GM19463 (cell line): ENCODE measurements around the gene SRP54.
A peak's percentile ranks its signal among the peaks of the same experiment; 100 is the strongest.
"Not testable (repeated sequence)": the region's sequence is repeated elsewhere in the genome, so short reads cannot be mapped to it uniquely, and the experiment has no call there.

Experiments used
- ATAC-seq: cut with Tn5 transposase; IDR thresholded peaks from one replicate; pipeline ENCODE4 v1.9.1; 2021; ENCODE audit warnings: mild to moderate bottlenecking, moderate library complexity; ENCODE audit not compliant: unreplicated experiment

SRP54 gene

DNA sequence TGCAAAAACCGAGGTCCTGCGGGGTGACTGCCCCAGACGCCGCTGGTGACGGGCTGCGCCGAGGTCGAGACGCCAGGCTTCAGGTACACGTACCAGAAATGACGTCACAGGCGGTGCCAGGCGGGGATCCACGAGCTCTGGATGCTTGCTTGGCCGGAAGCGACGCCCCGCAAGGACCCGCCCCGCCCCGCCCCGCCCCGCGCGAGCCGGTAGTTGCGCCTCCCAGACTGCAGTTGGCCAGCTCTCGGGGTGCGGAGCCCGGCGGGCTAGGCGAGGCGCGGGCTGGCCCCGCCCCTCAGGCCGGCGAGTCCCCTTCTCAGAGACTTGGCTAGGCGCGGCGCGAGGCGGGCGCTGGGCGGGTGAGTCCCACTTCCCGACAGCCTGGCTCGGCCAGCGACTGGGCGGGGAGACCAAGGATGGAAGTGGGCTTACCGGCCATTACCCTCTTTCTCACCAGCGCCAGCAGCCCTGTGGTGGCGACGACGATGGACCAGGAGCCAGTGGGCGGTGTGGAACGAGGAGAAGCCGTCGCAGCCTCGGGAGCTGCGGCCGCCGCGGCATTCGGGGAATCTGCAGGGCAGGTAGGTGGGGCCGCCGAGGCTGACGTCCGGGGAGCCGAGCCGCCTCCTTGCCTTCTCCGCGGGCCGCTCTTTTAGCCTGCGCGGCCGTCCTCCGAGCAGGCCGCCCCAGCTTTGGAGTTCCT, 63.4 kb downstream of the SRP54 start, which contains the start of gene FAM177A1:
Gene FAM177A1 (plus strand): TSS at position 225 of the 703 bp plus-strand sequence. CDS start 192 bp downstream, at position 417.
- ATAC-seq, result peak; percentile 92

- ATAC-seq, result peak; percentile 27
These were observed 64.2 kb downstream of the SRP54 start for GRCh38 chr14:35046751-35047536.

DNA sequence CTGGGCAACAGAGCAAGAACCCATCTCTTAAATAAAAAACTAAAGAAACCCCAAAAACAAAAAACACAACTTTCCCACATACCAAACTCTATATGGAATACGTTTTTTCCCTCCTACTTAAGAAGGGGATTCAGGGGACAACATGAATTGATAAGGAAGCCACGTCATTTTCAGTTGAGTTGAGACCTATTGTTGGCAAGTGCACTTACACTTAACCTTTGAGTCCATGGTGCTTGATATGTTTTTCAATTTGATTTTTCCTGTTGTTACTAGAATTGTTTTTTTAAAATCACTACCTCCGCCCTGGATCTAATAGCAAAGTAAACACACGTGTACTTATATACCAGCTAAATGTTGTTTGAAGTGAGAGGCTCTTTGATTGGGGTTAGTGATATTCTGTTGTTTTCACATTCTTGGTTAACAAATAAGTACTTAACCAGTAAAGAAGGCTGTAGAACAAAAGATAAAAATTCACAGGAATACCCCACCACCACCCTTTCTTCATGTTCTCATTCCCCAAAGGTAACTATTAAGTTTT, 65.3 kb downstream of the SRP54 start:
- ATAC-seq, result no peak

- no peak for ATAC-seq
These were observed 67.9 kb downstream of the SRP54 start for GRCh38 chr14:35050652-35051051.

DNA sequence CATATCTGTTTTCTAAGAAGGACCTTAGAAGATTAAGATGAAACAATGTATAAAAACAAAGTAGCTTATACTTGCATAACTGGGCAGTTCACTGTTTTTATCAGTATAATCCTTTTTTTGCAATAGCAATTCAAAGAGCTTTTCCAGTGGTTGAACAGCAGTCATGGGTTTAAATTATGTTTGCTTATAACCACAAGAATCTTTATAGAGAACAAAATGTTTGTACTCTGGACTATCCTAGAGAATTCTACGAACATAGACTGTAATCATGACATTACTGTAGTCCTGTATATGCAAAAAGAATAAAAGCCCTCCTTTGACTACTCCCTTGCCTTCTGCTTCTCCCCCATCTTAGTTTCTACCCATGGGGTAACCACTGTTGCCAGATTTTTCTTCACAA, 69.0 kb downstream of the SRP54 start:
- ATAC-seq, result no peak

GRCh38 chr14:35052637-35053036, 69.8 kb downstream of the SRP54 start:
- no peak for ATAC-seq

- not testable (repeated sequence) for ATAC-seq
These were observed 78.5 kb downstream of the SRP54 start for GRCh38 chr14:35061113-35061791.

DNA sequence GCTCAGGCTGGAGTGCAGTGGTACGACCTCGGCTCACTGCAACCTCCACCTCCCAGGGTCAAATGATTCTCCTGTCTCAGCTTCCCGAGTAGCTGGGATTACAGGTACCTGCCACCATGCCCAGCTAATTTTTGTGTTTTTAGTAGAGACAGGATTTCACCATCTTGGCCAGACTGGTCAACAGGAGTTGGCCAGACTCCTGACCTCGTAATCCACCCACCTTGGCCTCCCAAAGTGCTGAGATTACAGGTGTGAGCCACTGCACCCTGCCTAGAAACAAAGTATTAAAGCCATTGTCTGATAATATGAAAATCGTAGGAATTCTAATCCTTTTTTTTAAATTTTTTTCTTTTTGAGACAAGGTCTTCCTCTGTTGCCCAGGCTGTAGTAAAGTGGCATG, 82.9 kb downstream of the SRP54 start:
- ATAC-seq, result not testable (repeated sequence)

GRCh38 chr14:35068238-35069012, 85.6 kb downstream of the SRP54 start:
- no peak for ATAC-seq

DNA sequence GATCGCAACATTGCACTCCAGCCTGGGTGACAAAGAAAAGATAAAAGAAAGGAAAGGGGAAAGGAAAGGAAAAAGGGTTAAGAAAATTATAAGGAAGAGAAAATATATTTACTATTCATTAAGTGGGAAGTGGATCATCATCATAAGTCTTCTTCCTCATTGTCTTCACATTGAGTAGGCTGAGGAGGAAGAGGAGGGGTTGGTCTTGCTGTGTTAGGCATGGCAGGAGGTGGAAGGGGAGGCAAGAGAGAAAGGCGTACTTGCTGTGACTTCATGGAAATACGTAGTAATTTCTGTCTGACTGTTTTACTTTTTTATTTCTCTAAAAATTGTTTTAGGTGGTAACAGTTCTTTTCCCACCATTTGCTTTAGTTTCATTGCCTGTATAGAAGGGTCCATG, 89.4 kb downstream of the SRP54 start:
- ATAC-seq, result no peak

DNA sequence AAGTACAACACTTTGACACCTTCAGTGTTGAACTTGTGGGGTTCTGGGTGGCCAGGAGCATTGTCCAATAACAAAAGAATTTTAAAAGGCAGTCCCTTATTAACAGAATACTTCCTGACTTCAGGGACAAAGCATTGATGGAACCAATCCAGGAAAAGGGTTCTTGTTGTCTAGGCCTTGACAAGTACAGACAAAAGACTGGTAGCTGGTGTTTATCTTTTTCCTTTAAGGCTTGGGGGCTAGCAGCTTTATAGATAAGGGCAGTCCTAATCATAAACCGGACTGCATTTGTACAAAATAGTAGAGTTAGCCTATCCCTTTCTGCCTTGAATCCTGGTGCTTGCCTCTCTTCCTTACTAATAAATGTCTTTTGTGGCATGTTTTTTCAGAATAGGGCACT, 90.7 kb downstream of the SRP54 start:
- no peak for ATAC-seq

DNA sequence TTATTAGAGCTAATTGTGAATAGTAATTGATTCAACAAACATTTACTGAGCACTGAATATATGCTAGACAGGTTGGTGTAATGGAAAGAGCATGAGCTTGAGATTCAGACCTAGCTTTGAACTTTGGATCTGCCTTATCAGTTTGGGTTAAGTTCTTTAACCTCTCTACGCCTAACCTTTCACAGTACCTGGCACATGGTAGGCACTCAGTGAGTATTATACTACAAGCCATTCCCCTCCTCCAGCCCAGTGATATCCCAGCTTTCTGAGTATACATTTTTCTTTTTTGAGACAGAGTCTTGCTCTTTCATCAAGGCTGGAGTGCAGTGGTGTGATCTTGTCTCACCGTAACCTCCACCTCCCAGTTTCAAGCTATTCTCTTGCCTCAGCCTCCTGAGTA, 95.3 kb downstream of the SRP54 start:
- no peak for ATAC-seq
